NCI-H524 treated with DMSO at 0.1 percent for 48 hours (cell line): ENCODE measurements around the gene MRPL21.

ENCODE experiments used
- DNase-seq: peaks from one replicate; lab custom pipeline; 2025; lab: John Stamatoyannopoulos, UW

Gene MRPL21

DNA sequence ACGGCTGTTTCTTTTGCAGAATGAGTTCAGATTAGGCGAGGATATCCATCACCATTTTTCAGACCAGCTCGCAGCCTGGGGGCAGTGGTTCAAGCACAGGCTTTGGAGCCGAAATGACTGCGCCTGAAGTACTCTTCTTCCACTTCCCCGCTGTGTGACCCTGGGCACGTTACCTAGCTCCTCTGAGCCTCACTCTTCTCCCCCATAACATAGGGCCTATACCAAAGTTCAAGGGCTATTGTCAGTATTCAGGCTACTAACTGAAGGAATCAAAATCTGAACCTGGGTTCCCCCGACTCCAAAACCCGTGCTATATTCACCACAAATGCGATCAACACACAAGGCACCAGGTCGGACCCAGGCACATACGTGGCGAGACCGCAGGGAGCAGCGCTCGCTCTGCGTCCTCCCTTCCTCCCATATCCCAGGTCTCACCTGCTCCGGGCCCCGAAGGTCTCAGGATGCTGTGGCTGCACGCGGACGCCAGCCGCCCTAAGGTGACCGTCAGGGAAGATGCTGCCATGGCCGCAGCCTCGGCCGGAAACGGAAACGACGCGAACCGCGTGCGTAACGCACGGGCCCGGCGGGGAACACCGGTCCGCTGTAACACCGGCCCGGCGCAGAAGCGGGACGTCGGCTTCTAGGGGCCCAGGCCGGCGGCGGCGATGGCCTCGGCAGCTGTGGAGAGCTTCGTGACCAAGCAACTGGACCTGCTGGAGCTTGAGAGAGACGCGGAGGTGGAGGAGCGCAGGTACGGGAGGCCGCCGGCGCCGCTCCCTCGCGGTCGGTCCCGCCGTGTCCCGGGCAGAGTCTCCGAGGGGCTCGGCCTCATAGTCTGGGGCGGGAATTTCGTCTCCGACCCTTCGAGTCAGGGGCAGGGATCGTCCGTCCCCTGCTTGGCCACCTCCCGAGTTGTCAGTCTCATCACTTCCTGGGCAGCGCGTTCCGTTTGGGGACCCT is at the start of gene MRPL21, which contains the start of gene IGHMBP2:
TSS of gene MRPL21 (minus strand) at position 545 of the 960 bp plus-strand sequence. CDS start at position 523, 22 bp downstream.
TSS of gene IGHMBP2 (plus strand) at position 604 of the 960 bp plus-strand sequence. CDS start at position 666, 62 bp downstream.
- DNase-seq = no peak

DNA sequence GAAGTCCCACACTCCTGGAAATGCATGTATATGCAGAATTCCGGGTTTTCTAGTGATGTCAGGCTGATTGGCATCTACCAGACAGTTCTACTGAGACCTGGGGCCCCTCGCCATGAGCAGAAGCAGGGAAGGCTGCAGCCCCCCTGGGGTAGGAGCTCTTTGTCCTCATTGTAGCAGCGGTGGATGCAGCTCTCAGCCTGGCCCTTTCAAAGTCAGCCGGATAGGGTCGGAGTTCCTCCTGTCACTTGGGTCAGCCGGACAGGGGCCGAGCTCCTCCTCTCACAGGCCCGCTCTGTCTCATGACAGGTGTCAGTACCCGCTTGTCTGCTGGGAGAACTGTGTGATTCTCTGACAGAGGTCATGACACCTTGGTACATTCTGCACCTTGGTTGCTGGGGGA is 47.1 kb upstream of the MRPL21 start:
- DNase-seq = no peak

DNA sequence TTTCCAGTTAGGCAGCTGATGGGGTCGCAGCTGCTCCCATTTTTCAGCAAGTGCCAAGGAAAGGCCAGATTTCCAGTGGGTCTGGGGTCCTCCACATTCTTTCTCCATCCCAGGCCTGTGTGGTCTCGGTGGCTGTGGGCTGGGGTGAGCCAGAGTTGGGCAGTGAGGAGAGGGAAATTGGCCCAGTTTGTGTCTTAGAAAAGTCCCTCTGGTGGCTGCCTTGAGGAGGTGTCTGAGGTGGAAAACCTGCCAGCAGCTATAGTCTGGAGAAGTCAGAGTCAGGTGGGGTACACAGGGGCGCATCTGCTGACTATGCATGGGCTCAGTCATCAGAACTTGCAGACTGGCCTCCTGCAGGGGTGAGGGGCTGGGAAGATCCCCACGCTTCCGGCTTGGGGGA is 46.6 kb upstream of the MRPL21 start:
- no peak for DNase-seq

DNA sequence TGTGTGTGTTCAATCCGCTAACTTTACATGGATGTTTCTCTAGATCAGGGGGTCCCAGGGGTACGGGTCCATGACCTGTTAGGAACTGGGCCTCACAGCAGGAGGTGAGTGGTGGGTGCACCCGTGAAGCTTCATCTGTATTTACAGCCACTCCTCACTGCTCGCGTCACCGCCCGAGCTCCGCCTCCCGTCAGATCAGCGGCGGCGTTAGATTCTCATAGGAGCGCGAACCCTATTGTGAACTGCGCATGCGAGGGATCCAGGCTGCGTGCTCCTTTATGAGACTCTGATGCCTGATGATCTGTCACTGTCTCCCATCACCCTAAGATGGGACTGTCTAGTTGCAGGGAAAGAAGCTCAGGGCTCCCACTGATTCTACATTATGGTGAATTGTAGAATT is 45.3 kb upstream of the MRPL21 start:
- no peak for DNase-seq

DNA sequence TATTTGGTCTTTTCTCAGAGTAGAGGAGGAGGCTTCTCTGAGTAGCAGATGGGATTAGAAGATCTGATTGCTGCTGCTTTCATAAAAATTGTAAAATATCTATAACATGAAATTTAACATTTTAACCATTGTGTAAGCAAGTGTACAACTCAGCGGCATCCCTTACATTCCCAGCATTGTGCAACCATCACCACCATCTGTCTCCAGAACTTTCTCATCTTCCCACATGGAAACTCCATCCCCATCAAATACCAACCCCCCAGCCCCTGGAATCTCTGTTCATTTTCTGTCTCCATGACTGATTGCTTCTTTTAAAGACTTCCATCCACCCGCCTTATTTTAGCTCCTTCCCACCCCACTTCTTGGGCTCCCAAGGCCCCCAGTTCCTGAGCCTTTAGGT is 44.9 kb upstream of the MRPL21 start:
- no peak for DNase-seq

DNA sequence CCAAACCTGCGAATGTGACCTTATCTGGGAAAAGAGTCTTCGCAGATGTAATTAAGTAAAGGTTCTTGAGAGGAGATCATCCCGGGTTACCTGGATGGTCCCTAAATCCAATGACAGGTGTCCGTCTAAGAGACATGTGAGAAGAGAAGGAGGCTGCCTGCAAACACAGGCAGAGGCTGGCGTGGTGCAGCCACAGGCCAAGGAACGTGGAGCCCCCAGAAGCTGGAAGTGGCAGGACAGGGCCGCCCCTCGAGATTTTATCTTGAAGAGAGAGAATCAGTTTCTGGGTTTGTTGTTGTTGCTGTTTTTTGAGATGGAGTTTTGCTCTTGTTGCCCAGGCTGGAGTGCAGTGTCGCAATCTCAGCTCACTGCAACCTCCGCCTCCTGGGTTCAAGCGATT is 43.5 kb upstream of the MRPL21 start:
- DNase-seq = no peak

DNA sequence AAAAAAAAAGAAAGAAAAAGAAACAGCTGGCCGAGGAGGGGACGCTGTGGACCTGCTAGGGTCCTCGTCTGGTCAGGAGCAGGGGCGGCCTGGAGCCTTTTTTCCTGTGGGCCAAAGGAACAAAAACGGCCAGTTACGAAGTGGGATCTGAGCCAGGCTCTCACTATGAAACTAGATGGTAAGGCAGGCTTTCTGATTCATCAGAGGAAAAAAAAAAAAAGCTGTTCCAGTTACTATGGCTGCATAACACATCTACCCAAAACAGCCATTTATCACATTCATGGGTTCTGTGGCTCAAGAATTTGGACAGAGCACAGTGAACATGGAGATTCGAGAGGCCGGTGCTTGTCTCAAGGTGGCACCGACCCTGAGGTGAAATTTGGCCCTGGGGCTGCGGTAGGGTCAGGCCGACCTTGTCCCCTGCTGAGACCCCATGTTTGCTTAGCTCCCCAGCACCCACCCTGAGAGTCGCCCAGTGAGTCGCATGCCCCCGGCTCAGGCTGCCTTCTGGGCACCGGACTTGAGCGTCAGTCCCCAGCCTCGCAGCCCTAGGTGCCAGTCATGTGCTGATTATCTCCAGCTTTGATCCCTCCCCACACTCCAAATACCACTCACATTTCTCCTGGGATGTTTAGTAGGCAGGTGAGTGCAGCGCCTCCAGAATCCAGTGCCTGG is 42.9 kb upstream of the MRPL21 start:
- DNase-seq = no peak

DNA sequence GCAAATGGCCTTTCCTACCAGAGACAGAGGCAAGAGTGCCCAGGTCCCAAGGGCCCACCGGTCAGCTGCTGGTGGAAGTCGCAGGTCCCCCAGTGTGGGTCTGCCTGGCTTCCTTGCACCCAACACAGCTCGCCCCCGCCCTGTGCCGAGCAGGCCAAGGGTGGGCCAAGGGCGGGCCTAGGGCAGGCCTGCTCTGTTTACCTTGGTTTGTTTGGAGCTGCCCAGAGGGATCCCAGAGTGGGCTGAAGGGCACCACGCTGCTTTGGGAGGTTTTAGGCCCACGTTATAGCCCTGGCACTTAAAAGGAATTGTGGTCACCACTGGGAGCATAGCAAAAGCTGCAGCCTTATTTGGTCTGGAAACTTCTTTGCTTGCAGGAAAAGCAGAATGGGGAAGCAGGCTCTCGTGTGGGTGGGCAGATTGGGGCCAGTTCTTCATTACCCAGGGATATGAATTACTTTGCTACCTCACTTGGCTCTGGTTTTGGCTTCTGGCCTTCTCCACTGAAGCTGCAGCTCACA is 39.2 kb upstream of the MRPL21 start:
- no peak for DNase-seq

DNA sequence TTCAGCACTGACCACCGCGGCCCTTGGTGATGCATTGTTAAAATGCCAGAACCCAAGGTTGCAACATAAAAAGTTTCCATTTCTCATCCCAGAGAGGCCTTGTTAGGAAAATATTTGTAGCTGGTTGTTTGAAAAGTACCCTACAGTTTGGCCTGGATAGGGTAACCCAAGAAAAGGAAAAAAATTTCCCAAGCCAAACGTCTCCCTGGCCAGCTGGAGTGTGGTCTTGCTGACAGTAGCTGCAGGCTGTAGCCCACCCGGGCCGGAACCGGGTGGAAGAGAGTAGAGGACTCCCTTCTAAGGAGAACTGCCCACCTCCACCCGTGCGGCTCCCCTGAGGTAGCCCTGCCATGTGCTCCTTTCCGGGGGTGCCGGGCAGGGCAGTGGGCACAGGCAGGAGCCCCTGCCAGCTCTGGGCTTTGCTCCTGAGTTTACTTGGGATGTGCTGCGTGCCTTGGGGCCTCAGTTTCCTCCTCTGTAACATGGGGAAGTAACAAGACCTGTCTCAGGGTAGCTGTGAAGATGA is 38.5 kb upstream of the MRPL21 start:
- no peak for DNase-seq

DNA sequence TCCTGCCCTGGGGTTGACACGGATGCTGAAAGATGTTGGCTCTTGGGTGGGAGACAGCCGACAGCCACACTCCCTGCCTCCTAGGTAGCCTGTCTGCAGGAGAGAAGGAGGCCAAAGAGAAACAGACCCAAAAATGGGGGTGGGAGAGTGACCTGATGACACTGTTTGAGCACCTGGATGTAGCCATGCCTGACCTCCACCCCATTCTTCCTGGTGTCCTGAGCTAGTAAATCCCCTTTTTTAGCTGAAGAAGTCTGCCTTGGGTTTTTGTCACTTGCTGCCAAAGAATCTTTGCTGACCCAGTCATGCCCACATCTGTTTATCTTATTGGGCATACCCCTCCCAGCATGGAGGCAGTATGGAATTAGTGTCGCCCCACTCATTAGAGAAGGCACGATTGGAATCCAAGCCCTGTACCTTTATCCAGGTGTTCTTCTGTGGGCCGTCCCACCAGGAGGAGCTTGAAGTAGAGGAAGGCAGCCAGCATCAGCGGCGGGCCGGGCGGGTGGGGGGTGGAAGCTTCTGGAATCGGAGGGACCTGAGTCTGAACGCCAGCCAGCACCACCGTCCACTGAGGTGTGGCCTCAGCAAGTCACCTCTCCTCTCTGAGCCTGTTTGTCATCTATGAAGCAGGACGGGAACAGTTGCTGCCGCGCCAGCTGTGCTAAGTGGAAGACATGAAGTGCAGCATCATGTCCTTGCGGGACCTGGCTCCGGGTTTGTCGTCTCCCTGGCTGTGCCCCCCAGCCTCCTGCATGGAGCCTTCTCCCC is 37.9 kb upstream of the MRPL21 start:
- no peak for DNase-seq

DNA sequence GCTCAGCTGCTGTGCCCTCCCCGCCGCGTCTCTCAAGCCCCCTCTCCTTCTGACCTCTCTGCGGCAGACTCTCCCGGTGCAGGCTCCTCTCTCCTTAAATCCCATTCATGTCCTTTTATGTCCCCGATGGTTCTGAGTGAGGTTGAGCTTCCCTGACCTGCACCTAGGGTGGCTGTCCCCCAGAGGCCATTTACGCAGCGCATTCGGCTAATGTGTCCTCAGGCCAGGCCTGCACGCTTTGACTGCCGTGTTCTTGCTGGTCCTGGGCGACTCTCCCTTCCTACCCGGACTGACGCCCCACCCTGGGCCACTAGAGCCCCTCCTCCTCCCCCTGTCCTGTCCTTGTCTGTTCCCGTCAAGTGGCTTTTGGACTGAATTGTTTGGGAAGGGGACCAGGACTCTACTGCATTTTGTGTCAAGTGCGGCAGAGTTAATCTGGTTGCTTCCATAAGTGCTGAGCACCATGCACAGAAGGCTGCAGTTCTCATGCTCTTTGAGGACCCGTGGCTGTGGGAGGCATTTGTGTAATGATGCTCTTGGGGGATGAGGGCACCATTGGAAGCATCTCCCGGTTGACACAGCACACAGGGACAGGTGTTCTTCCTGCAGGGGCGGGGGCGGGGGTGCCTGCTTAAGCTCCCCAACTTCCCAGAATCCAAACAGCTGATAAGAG is 37.2 kb upstream of the MRPL21 start:
- no peak for DNase-seq

DNA sequence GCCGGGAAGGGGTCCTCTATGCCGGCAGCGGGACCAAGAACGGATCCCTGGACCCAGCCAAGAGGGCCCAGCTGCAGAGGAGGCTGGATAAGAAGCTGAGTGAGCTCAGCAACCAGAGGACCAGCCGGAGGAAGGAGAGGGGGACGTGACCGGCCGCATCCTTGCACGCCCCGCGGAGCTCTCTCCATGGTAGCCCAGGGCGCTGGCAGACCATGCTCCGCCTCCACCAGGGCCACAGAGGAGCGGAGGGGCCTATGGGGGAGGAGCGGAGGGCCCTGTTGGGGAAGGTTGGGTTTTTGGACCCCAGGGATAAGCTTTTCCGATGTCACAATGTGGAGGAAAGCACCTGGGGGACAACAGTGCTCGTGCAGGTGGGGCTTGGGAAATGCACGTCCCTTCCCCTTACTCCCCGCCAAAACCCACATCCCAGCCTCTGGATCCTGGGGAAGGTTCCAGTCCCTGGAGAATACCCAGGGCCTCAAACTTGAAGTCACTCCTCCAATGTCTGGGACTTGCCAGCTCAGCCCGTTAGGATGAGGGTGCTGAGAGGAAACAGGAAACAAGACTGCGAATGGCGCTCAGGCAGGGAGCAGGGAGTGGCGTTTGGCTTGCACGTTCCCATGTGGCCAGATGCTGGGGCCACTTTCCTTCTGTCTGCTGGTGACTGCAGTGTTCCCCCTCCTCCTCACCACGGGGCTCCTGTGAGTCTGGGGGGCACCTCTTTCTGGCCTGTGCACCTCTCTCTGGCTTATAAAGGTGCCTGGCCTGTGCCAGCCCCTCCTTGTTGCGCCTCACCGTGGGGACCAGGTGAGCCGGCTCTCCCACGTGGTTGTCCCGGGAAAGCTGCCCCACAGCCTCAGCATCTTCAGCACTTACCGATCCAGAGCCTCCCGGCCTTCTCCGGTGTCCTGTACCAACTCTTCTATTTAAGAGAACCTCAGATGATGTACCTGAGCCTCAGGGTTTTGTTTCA is 36.2 kb upstream of the MRPL21 start:
- DNase-seq = no peak

DNA sequence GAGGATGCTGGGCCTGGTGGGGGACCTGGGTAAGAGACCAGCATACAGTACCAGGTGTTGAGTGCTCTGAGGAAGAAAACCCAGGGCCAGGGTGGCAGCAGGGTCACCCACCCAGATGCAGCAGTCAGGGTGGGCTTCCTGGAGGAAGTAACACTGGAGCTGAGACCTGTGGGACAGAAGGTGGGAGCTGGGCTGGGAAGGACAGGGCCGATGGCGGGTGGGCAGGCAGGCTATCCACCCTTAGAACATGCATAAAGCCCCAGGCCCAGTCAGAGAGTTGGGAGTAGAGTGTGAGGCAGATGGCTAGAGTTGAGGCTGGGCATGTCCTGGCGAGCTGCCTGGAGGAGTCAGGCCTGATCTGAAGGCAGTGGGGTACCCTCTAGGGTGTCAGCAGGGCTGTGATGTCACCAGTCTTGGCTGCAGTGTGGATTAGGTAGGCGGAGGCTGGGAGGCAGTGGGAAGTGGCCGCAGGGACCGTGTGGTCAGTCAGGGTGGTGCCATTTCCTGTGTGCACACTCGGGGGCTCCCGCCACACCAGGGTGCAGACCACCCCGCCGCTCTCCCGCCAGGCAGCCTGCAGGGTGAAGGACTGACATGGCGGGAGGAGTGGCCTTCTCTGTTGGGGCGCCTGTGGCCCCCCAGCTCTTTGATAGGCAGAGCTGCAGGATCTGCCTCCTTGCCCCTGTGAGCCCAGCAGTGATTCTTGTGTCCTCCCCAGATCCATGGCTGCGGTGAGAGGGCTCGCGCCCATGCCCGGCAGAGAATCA is 35.4 kb upstream of the MRPL21 start:
- DNase-seq = no peak

DNA sequence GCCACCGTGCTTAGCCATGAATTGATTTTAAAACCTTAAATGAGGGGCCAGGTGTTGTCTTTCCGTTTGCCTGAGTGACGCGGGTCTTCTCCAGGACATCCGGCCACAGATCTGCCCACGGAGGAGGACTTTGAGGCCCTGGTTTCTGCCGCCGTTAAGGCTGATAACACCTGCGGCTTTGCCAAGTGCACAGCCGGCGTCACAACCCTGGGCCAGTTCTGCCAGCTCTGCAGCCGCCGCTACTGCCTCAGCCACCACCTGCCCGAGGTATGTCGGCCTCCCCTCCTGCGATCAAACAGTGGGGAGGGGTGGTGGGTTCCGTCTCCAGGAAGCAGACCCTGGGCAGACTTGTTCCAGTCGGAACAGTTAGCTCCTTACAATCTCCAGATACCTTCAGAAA is 34.5 kb upstream of the MRPL21 start:
- no peak for DNase-seq

DNA sequence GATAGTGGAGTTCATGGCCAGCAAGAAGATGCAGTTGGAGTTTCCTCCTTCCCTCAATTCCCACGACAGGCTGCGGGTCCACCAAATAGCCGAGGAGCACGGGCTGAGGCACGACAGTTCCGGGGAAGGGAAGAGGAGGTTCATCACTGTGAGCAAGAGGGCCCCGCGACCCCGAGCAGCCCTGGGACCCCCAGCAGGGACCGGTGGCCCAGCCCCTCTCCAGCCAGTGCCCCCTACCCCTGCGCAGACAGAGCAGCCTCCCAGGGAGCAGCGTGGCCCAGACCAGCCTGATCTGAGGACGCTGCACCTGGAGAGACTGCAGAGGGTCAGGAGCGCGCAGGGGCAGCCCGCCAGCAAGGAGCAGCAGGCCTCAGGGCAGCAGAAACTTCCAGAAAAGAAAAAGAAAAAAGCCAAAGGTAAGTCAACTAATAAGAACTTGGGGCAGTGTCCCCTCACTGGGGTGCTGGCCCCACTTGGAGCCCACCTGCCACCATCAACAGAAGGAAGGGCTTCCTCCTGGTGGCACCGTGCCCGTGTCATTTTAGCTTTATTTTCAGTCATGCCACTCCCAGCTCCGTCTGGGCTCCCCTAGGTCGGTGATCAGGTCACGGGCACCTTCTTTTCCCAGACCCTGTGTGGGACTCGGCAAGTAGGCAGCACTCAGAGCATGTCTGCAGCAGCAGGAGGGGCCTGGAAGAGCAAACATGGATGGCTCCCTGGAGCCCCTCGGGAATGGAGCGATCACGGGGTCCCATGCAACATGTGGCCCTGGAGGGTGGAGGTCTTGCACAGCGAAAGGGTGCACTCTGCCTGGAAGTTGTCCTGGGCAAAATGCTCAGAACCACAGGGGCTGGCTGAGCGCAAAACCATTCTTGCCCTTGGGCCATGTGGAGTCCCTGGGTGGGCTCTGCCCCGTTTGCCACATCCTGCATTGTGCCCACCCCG is 33.3 kb upstream of the MRPL21 start:
- DNase-seq = no peak

DNA sequence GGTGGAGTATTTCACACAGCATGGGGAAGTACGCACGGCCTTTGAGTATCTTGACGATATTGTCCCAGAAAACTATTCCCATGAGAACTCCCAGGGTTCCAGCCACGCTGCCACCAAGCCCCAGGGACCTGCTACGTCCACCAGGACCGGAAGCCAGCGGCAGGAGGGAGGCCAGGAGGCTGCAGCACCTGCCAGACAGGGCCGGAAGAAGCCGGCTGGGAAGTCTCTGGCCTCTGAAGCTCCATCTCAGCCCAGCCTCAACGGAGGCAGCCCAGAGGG is 32.7 kb upstream of the MRPL21 start:
- DNase-seq = no peak

DNA sequence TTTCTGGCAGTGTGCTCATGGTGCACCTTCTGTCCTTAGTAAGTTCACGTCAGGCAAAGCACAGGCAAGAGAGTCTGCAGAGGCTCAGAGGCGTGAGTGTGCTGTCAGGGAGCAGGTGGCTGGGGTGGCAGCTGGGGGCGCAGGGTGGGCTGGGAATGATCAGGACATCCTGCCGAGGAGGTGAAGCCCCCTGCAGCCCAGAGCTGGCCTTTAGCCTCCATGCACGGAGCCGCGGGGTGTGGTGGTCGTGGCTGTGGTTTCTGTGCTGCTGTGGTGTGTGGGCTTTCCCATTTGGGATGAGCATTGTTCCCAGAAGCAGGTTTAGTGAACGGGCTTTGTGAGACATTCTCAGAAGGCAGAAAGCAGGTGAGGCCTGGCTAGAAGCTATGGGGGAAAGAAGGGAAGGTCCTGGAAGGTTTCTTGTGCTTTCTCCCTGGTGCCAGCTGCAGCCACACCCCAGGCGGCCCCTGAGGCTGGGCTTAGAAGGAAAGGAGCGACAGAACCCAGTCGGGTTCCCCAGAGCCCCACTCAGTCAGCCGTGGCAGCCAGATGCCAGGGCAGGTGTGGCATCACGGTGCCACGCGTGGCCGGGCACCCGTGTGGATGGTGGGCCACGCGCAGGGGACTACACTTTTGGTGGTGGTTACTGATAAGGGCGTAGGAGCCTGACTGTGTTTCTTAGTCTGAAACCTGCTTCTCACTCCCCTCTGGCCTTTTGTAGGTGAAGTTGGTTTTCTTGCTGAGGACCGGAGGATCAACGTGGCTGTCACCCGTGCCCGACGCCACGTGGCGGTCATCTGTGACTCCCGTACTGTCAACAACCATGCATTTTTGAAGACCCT is 32.1 kb upstream of the MRPL21 start:
- DNase-seq = no peak

DNA sequence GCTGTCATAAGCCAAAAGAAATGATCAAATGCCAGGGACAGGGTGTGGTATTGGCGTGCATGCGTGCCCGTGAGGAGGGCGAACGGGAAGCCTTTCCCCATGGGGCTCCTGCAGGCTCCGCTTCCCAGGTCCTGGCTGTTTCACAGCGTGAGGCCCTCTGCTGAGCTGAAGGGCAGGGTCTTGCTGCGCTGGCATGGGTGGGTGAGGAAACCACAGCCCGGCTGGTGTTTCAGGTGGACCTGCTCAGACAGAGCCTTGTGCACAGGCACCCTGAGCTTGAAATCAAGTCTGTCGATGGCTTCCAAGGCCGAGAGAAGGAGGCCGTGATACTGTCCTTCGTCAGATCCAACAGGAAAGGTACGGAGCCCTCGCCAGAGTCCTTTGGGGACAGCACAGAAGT is 31.4 kb upstream of the MRPL21 start:
- DNase-seq = no peak
